HFFc6 (cell line): Measurements from ENCODE around the gene NPTX2. TPM values are rescaled to one million over a fixed set of nuclear protein-coding genes. Genes with fewer than 3 reads are reported as not detected.

Source experiments
- DNase-seq: peaks from one replicate; pipeline ENCODE4 v3.0.0-alpha.2; 2018
- H3K27ac Mint-ChIP-seq: 2 replicates; pipeline ENCODE4 v1.8.0; 2020; ENCODE audit warnings: mild to moderate bottlenecking, mixed read lengths
- H3K27me3 Mint-ChIP-seq: 2 replicates; pipeline ENCODE4 v1.8.0; 2021; ENCODE audit warnings: mild to moderate bottlenecking, moderate library complexity, mixed read lengths; ENCODE audit not compliant: insufficient read depth
- H3K36me3 Mint-ChIP-seq: 2 replicates; pipeline ENCODE4 v1.8.0; 2021; ENCODE audit warnings: low read depth, mixed read lengths
- H3K4me1 Mint-ChIP-seq: 2 replicates; pipeline ENCODE4 v1.8.0; 2020; ENCODE audit warnings: low read depth, mixed read lengths
- H3K4me3 Mint-ChIP-seq: 2 replicates; pipeline ENCODE4 v1.8.0; 2020; ENCODE audit warnings: mild to moderate bottlenecking, moderate library complexity, mixed read lengths
- H3K9me3 Mint-ChIP-seq: 2 replicates; pipeline ENCODE4 v1.8.0; 2020; ENCODE audit warnings: mild to moderate bottlenecking, mixed read lengths
- CTCF ChIP-seq: fragments of 200-600 bp; sonication (generic); IDR thresholded peaks from 2 replicates; pipeline ENCODE4 v1.5.0; 2021; ENCODE audit warnings: antibody characterized with exemption, mild to moderate bottlenecking
- total RNA-seq, 6 experiments: library from RNA; stranded (reverse); fragmentation: NEBNext Ultra II Directional; extraction: Animal tissue kit (Norgen Biotek cat#: 25700); gene quantifications; 2 replicates in 1 of 6; 3 replicates in 5 of 6; pipeline ENCODE4 v1.2.3, GENCODE V29; 2021

The NPTX2 gene
- total RNA-seq, 6 experiments from 2014 or later: not detected

- no peak for TF ChIP-seq CTCF
- Mint-ChIP-seq H3K4me3 (no peak overlapping the region), H3K9me3 (peaks cover 37% of the 10 kb centered on the region), H3K4me1 (no peaks in the 10 kb centered on the region), H3K27ac (no peak overlapping the region), H3K36me3 (no peaks in the 10 kb centered on the region), H3K27me3 (peaks cover 1% of the 10 kb centered on the region; the same call in 1 of the 2 replicates)
- no peak for DNase-seq
Measured at GRCh38 chr7:98674461-98674860, 57.4 kb downstream of the NPTX2 start.

GRCh38 chr7:98674881-98675280 is 57.8 kb downstream of the NPTX2 start:
- H3K4me3 Mint-ChIP-seq: no peak overlapping the region
- DNase-seq: no peak
- no peak overlapping the region for H3K27ac Mint-ChIP-seq
- no peaks in the 10 kb centered on the region for H3K36me3 Mint-ChIP-seq
- no peaks in the 10 kb centered on the region for H3K4me1 Mint-ChIP-seq
- peaks cover 37% of the 10 kb centered on the region for H3K9me3 Mint-ChIP-seq
- TF ChIP-seq CTCF: no peak
- H3K27me3 Mint-ChIP-seq: peaks cover 1% of the 10 kb centered on the region; the same call in 1 of the 2 replicates

- H3K27me3 Mint-ChIP-seq: peaks cover 8% of the 10 kb centered on the region; the same call in 1 of the 2 replicates
- no peak for DNase-seq
- no peak overlapping the region for H3K27ac Mint-ChIP-seq
- no peaks in the 10 kb centered on the region for H3K4me1 Mint-ChIP-seq
- H3K36me3 Mint-ChIP-seq: no peaks in the 10 kb centered on the region
- peaks cover 24% of the 10 kb centered on the region for H3K9me3 Mint-ChIP-seq
- TF ChIP-seq CTCF: no peak
- H3K4me3 Mint-ChIP-seq: no peak overlapping the region
Measured at GRCh38 chr7:98678215-98678614, 61.1 kb downstream of the NPTX2 start.

Other genes starting within 250 kb of the NPTX2 start
- gene BAIAP2L1, start 216.2 kb upstream of the NPTX2 start, total RNA-seq: 10 to 100 TPM; 12.9 to 17.5 (median 14.2) TPM